Measurements from ENCODE around the gene LSM4. TPM values are rescaled to one million over a fixed set of nuclear protein-coding genes. Genes with fewer than 3 reads are reported as not detected.
A peak's percentile ranks its signal among the peaks of the same experiment; 100 is the strongest.

Gene LSM4
- total and polyA plus RNA-seq, 2 of the 13 experiments (the other 11 are each of a cell fraction or from before 2014, with no cell fraction given): 65.8 to 166 TPM

GRCh38 chr19:18340990-18341868, 18.4 kb upstream of the LSM4 start (continued):
- no peak for TF ChIP-seq ZBTB37 (CRISPR knock-in tag; IDR thresholded peaks at IDR 0.05)
- TF ChIP-seq ATRX (CRISPR knock-in tag; IDR thresholded peaks at IDR 0.05; ENCODE audit: borderline replicate concordance): no peak
- no peak for TF ChIP-seq RELA (CRISPR knock-in tag; IDR thresholded peaks at IDR 0.05)
- TF ChIP-seq RFXANK (CRISPR knock-in tag; IDR thresholded peaks at IDR 0.05): no peak
- TF ChIP-seq ZBTB46 (CRISPR knock-in tag; IDR thresholded peaks at IDR 0.05; ENCODE audit: borderline replicate concordance): no peak
- no peak for TF ChIP-seq EHMT2 (IDR thresholded peaks at IDR 0.05; ENCODE audit: borderline replicate concordance, low read depth, low read length)
- 0 out of 2 replicates have a peak, but pooled peaks have one; percentile 52 for TF ChIP-seq ZBTB38 (CRISPR knock-in tag; IDR thresholded peaks at IDR 0.05)
- TF ChIP-seq TFAP4 (IDR thresholded peaks at IDR 0.05; ENCODE audit: borderline replicate concordance, low read depth): peak; percentile 50; the same call in 1 of the 2 replicates
- TF ChIP-seq HHEX (CRISPR knock-in tag; IDR thresholded peaks at IDR 0.05): no peak
- TF ChIP-seq NCOA2 (CRISPR knock-in tag; IDR thresholded peaks at IDR 0.05): 0 out of 2 replicates have a peak, but pooled peaks have one; percentile 17
- peak; percentile 33; the same call in 1 of the 2 replicates for TF ChIP-seq TOPORS (CRISPR knock-in tag; IDR thresholded peaks at IDR 0.05)
- TF ChIP-seq GPBP1L1 (CRISPR knock-in tag; IDR thresholded peaks at IDR 0.05): no peak
- TF ChIP-seq ZNF616 (CRISPR knock-in tag; IDR thresholded peaks at IDR 0.05; ENCODE audit: low read depth): peak; percentile 61
- TF ChIP-seq TCF7 (IDR thresholded peaks at IDR 0.05; ENCODE audit: low read depth): no peak
- no peak for TF ChIP-seq ZNF253 (CRISPR knock-in tag; IDR thresholded peaks at IDR 0.05; ENCODE audit: borderline replicate concordance)
- TF ChIP-seq EEA1 (CRISPR knock-in tag; IDR thresholded peaks at IDR 0.05; ENCODE audit: borderline replicate concordance): no peak
- peak; percentile 85 for TF ChIP-seq ZNF687 (CRISPR knock-in tag; IDR thresholded peaks at IDR 0.05)
- no peak for TF ChIP-seq DBP (CRISPR knock-in tag; IDR thresholded peaks at IDR 0.05; ENCODE audit: not compliant biosample characterization)
